Body of pancreas (tissue), 4 donors: ENCODE measurements around the gene DCLK3.

Experiments used
- CTCF ChIP-seq, 7 experiments: fragments of 450-650 bp in 4 of 7; fragments of 200-600 bp in 3 of 7; sonication (generic) in 3 of 7; IDR thresholded peaks; one replicate each; pipeline ENCODE4 v1.5.1; 2016 to 2019; ENCODE audit warnings: antibody characterized with exemption in 7 of 7
- POLR2A ChIP-seq, 3 donors: fragments of 450-650 bp; IDR thresholded peaks; one replicate each; pipeline ENCODE4 v1.6.1; 2016; ENCODE audit warnings: antibody characterized with exemption in 3 of 3, mild to moderate bottlenecking in 2 of 3

- no peak for TF ChIP-seq CTCF (IDR thresholded peaks at IDR 0.05)
- TF ChIP-seq POLR2A (IDR thresholded peaks at IDR 0.05) = no peak
Observed at GRCh38 chr3:36705015-36705414, 59.3 kb downstream of the DCLK3 start.
